ENCODE data around the gene FHIT. TPM values are rescaled to one million over a fixed set of nuclear protein-coding genes. Genes with fewer than 3 reads are reported as not detected.

Gene FHIT
- total RNA-seq, 4 donors from 2014 or later: 4.4 to 10.6 (median 8.4) TPM

- TF ChIP-seq, protein P1, sequence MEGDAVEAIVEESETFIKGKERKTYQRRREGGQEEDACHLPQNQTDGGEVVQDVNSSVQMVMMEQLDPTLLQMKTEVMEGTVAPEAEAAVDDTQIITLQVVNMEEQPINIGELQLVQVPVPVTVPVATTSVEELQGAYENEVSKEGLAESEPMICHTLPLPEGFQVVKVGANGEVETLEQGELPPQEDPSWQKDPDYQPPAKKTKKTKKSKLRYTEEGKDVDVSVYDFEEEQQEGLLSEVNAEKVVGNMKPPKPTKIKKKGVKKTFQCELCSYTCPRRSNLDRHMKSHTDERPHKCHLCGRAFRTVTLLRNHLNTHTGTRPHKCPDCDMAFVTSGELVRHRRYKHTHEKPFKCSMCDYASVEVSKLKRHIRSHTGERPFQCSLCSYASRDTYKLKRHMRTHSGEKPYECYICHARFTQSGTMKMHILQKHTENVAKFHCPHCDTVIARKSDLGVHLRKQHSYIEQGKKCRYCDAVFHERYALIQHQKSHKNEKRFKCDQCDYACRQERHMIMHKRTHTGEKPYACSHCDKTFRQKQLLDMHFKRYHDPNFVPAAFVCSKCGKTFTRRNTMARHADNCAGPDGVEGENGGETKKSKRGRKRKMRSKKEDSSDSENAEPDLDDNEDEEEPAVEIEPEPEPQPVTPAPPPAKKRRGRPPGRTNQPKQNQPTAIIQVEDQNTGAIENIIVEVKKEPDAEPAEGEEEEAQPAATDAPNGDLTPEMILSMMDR (IDR thresholded peaks at IDR 0.05; ENCODE audit: low read depth): no peak
These were observed 59.0 kb downstream of the FHIT start for GRCh38 chr3:61192222-61192621.

DNA sequence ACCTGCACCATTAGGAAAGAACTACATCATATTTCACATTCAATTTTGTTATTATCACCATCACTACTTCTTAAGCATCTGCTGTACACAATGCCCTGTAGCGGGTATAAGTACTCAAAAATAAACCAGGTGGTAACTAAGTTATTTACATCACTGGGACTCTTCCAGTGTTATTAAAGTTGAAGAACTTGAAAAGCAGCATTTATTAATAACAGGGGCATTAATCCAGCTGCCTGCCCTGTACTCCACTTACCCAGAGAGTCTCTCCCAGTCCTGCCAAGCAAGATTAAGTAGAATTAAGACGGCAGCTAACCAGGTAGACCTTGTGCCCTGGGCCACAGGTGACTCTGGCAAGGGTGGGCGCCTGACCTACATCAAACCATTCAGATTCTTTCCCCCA is 65.2 kb downstream of the FHIT start:
- TF ChIP-seq, protein P1 (IDR thresholded peaks at IDR 0.05; ENCODE audit: low read depth): no peak

DNA sequence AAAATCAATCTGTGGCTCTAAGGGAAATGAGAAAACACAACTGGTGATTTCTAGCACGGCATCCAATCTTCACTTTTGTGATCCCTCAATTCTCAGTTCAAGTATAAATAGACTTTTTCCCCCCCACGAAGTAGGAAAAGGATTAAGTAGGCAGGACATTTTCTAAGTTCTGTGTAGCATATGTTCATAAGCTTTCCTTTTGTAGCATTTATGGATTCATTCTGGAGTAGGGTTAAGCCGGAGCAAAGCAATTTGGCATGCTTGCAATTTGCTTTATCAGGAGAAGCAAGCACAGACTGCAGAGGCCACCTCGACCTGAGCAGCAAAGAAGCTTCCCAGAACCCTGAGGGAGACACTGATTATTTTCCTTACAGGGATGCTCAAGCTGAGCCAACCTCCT is 66.3 kb downstream of the FHIT start:
- TF ChIP-seq, protein P1 (IDR thresholded peaks at IDR 0.05; ENCODE audit: low read depth): no peak

DNA sequence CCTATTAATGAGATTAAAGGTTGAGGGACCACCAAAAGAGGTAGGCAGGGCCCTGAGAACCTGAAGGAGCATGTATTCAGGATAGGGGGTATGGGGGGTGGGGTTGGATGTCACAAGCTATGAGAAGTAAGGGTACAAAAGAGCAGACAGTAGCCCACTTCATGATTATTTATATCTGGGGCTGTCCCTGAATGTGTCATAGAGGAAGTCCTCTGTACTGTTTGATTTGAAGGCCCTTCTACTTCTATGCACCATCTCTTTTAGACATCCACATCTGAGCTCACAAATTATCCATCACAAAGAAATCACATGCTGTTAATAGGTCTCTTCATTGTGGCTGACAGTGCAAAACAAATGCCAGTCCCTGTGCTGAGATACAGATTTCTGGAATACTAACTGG is 68.6 kb downstream of the FHIT start:
- TF ChIP-seq, protein P1 (IDR thresholded peaks at IDR 0.05; ENCODE audit: low read depth): no peak

GRCh38 chr3:61181874-61182273 is 69.4 kb downstream of the FHIT start:
- TF ChIP-seq, protein P1 (IDR thresholded peaks at IDR 0.05; ENCODE audit: low read depth): no peak

DNA sequence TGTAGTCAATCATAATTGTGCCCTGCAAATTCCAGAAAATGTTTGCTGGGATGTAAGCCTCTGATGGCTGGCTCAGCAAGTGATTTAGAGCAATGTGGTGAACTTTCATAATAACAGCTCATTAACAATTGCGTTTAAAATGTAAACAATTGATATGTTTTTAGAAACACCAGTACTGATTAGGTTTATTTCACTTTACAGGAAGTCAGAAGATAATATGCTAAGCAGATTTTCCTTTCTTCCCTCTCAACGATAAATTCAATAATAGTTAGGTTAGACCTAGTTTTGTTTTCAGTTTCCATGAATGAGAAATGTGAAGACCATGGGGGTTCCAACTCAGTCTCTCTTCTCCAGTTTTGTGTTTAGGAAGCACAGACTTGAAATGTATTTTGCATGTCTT is 71.0 kb downstream of the FHIT start:
- TF ChIP-seq, protein P1 (IDR thresholded peaks at IDR 0.05; ENCODE audit: low read depth): no peak

- TF ChIP-seq, protein P1 (IDR thresholded peaks at IDR 0.05; ENCODE audit: low read depth): no peak
These were observed 73.1 kb downstream of the FHIT start for GRCh38 chr3:61178167-61178566.

All from subcutaneous adipose tissue (tissue), 4 donors.